ENCODE results near the gene NNT.
"Not testable (repeated sequence)": the region's sequence is repeated elsewhere in the genome, so short reads cannot be mapped to it uniquely, and the experiment has no call there.

Gene NNT

DNA sequence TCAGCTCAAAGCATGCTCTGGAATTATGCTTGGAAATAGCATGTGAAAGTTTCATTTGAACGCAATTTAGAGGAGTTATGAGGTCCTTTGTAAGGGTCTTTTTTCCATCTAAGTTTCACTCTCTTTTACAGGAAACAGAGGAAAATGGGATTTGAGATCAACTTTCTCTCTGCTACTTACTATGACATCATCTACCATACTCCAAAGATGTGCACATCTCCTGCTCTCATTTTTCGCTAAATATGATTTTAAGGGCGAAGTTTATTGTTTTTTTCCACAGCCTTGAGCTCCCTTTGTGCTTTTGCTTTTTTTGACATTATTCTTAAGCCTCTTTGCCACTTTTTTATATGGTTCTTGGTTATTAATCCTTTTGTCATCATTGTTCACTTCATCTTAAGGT is 125.6 kb downstream of the NNT start:
- no peak overlapping the region for H3K4me3 ChIP-seq (replicated peaks; ENCODE audit: low read depth, low read length)
- TF ChIP-seq, protein P1, sequence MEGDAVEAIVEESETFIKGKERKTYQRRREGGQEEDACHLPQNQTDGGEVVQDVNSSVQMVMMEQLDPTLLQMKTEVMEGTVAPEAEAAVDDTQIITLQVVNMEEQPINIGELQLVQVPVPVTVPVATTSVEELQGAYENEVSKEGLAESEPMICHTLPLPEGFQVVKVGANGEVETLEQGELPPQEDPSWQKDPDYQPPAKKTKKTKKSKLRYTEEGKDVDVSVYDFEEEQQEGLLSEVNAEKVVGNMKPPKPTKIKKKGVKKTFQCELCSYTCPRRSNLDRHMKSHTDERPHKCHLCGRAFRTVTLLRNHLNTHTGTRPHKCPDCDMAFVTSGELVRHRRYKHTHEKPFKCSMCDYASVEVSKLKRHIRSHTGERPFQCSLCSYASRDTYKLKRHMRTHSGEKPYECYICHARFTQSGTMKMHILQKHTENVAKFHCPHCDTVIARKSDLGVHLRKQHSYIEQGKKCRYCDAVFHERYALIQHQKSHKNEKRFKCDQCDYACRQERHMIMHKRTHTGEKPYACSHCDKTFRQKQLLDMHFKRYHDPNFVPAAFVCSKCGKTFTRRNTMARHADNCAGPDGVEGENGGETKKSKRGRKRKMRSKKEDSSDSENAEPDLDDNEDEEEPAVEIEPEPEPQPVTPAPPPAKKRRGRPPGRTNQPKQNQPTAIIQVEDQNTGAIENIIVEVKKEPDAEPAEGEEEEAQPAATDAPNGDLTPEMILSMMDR (IDR thresholded peaks at IDR 0.05; ENCODE audit: low read length, missing control alignments), result no peak
- no peak for DNase-seq (ENCODE audit: low read depth)

GRCh38 chr5:43729846-43730478 is 127.0 kb downstream of the NNT start:
- TF ChIP-seq, protein P1 (IDR thresholded peaks at IDR 0.05; ENCODE audit: low read length, missing control alignments), result peak; percentile 49
- H3K4me3 ChIP-seq (replicated peaks; ENCODE audit: low read depth, low read length), result no peak overlapping the region
- DNase-seq (ENCODE audit: low read depth), result peak; percentile 68

GRCh38 chr5:43730832-43731342 is 127.9 kb downstream of the NNT start:
- DNase-seq (ENCODE audit: low read depth), result peak; percentile 31
- TF ChIP-seq, protein P1 (IDR thresholded peaks at IDR 0.05; ENCODE audit: low read length, missing control alignments), result no peak
- no peak overlapping the region for H3K4me3 ChIP-seq (replicated peaks; ENCODE audit: low read depth, low read length)

- DNase-seq (ENCODE audit: low read depth), result no peak
- no peak overlapping the region for H3K4me3 ChIP-seq (replicated peaks; ENCODE audit: low read depth, low read length)
- TF ChIP-seq, protein P1 (IDR thresholded peaks at IDR 0.05; ENCODE audit: low read length, missing control alignments), result no peak
Measured at GRCh38 chr5:43731573-43731972, 128.6 kb downstream of the NNT start.

DNA sequence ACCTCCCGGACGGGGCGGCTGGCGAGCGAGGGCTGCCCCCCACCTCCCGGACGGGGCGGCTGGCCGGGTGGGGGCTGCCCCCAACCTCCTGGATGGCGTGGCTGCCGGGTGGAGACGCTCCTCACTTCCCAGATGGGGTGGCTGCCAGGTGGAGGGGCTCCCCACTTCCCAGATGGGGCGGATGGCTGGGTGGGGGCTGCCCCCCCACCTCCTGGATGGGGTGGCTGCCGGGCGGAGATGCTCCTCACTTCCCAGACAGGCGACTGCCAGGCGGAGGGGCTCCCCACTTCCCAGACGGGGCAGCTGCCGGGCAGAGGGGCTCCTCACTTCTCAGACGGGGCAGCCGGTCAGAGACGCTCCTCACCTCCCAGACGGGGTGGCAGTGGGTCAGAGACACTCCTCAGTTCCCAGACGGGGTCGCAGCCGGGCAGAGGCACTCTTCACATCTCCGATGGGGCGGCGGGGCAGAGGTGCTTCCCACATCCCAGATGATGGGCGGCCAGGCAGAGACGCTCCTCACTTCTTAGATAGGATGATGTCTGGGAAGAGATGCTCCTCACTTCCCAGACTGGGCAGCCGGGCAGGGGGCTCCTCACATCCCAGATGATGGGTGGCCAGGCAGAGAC is 143.1 kb downstream of the NNT start:
- not testable (repeated sequence) for DNase-seq (ENCODE audit: low read depth); H3K4me3 ChIP-seq (replicated peaks; ENCODE audit: low read depth, low read length)

- TF ChIP-seq, protein P1 (IDR thresholded peaks at IDR 0.05; ENCODE audit: low read length, missing control alignments), result no peak
- DNase-seq (ENCODE audit: low read depth), result no peak
- no peak overlapping the region for H3K4me3 ChIP-seq (replicated peaks; ENCODE audit: low read depth, low read length)
Measured at GRCh38 chr5:43750809-43751208, 147.8 kb downstream of the NNT start.

GRCh38 chr5:43753069-43753468 is 150.1 kb downstream of the NNT start:
- DNase-seq (ENCODE audit: low read depth), result no peak
- no peak overlapping the region for H3K4me3 ChIP-seq (replicated peaks; ENCODE audit: low read depth, low read length)
- TF ChIP-seq, protein P1 (IDR thresholded peaks at IDR 0.05; ENCODE audit: low read length, missing control alignments), result no peak
